WTC11 (cell line): ENCODE measurements around the gene CNNM3. TPM values are rescaled to one million over a fixed set of nuclear protein-coding genes. Genes with fewer than 3 reads are reported as not detected.

Experiments used
- ATAC-seq: fragments of 200-7000 bp; cut with Tn5 transposase; 2 replicates; pipeline ENCODE4 v1.10.0; 2021; ENCODE audit warnings: mild to moderate bottlenecking, moderate library complexity
- CTCF ChIA-PET: fragments of 300-600 bp; sonication (Branson Sonifier 250); formaldehyde crosslinking; loops from one replicate; lab custom pipeline; 2021; ENCODE audit warnings: antibody characterized with exemption; lab: Charles Lee
- POLR2A ChIA-PET: fragments of 350-600 bp; sonication (Branson Sonifier 250); formaldehyde crosslinking; loops from one replicate; lab custom pipeline; 2021; ENCODE audit warnings: antibody characterized with exemption; lab: Charles Lee
- DNase-seq: peaks from one replicate; pipeline ENCODE4 v3.0.0; 2021; ENCODE audit warnings: low spot score
- H3K27ac Mint-ChIP-seq: 2 replicates; pipeline ENCODE4 v1.8.0; 2021; ENCODE audit warnings: mixed read lengths
- H3K27me3 Mint-ChIP-seq: 2 replicates; pipeline ENCODE4 v1.8.0; 2021; ENCODE audit warnings: low read depth, mild to moderate bottlenecking, moderate library complexity, mixed read lengths
- H3K36me3 Mint-ChIP-seq: 2 replicates; pipeline ENCODE4 v1.8.0; 2021; ENCODE audit warnings: mixed read lengths
- H3K4me1 Mint-ChIP-seq: 2 replicates; pipeline ENCODE4 v1.8.0; 2022; ENCODE audit warnings: mixed read lengths
- H3K4me3 Mint-ChIP-seq: 2 replicates; pipeline ENCODE4 v1.8.0; 2021; ENCODE audit warnings: mild to moderate bottlenecking, moderate library complexity, mixed read lengths
- H3K9me3 Mint-ChIP-seq: 2 replicates; pipeline ENCODE4 v1.8.0; 2021; ENCODE audit warnings: mixed read lengths
- ARID4B ChIP-seq: sonication (generic); formaldehyde crosslinking; IDR thresholded peaks from 2 replicates; pipeline ENCODE4 v1.8.0; 2023; ENCODE audit warnings: missing genetic modification reagents, mild to moderate bottlenecking, borderline replicate concordance
- CBFB ChIP-seq: sonication (generic); formaldehyde crosslinking; IDR thresholded peaks from 2 replicates; pipeline ENCODE4 v1.8.1; 2022; ENCODE audit warnings: mild to moderate bottlenecking, low read depth, missing genetic modification reagents
- ETV6 ChIP-seq: sonication (generic); formaldehyde crosslinking; IDR thresholded peaks from 2 replicates; pipeline ENCODE4 v1.8.1; 2022; ENCODE audit warnings: mild to moderate bottlenecking, missing genetic modification reagents
- FOXJ3 ChIP-seq: sonication (generic); formaldehyde crosslinking; IDR thresholded peaks from 2 replicates; pipeline ENCODE4 v1.9.0; 2021; ENCODE audit warnings: missing genetic modification reagents, mild to moderate bottlenecking, borderline replicate concordance
- FOXP1 ChIP-seq: sonication (generic); formaldehyde crosslinking; IDR thresholded peaks from 2 replicates; pipeline ENCODE4 v1.8.0; 2022; ENCODE audit warnings: missing genetic modification reagents, mild to moderate bottlenecking, moderate library complexity, borderline replicate concordance
- GTF2I ChIP-seq: fragments of 250-450 bp; sonication (Bioruptor Pico); conservative IDR thresholded peaks from 2 replicates; pipeline ENCODE4 v1.4.0; 2021; ENCODE audit warnings: mild to moderate bottlenecking
- HMGA2 ChIP-seq: fragments of 250-450 bp; sonication (Bioruptor Pico); IDR thresholded peaks from 2 replicates; pipeline ENCODE4 v1.4.0; 2021; ENCODE audit warnings: mild to moderate bottlenecking, moderate library complexity
- HMGXB4 ChIP-seq: sonication (generic); formaldehyde crosslinking; IDR thresholded peaks from 2 replicates; pipeline ENCODE4 v1.8.1; 2023; ENCODE audit warnings: mild to moderate bottlenecking, moderate library complexity, missing genetic modification reagents
- KAT7 ChIP-seq: sonication (generic); formaldehyde crosslinking; IDR thresholded peaks from 2 replicates; pipeline ENCODE4 v1.8.1; 2023; ENCODE audit warnings: missing genetic modification reagents, mild to moderate bottlenecking, borderline replicate concordance
- NR1H2 ChIP-seq: sonication (generic); formaldehyde crosslinking; IDR thresholded peaks from 2 replicates; pipeline ENCODE4 v1.9.0; 2021; ENCODE audit warnings: mild to moderate bottlenecking, moderate library complexity, missing genetic modification reagents
- OVOL2 ChIP-seq: fragments of 250-450 bp; sonication (Bioruptor Pico); IDR thresholded peaks from 2 replicates; pipeline ENCODE4 v1.9.0; 2021; ENCODE audit warnings: mild to moderate bottlenecking, borderline replicate concordance
- PRRX2 ChIP-seq: fragments of 250-450 bp; sonication (Bioruptor Pico); IDR thresholded peaks from 2 replicates; pipeline ENCODE4 v1.8.0; 2021; ENCODE audit warnings: mild to moderate bottlenecking
- RORB ChIP-seq: fragments of 250-450 bp; sonication (Bioruptor Pico); IDR thresholded peaks from 2 replicates; pipeline ENCODE4 v1.9.0; 2021; ENCODE audit warnings: mild to moderate bottlenecking
- SMAD3 ChIP-seq: sonication (generic); formaldehyde crosslinking; IDR thresholded peaks from 2 replicates; pipeline ENCODE4 v1.8.0; 2022; ENCODE audit warnings: missing genetic modification reagents, mild to moderate bottlenecking, borderline replicate concordance
- SMAD4 ChIP-seq: sonication (generic); formaldehyde crosslinking; IDR thresholded peaks from 2 replicates; pipeline ENCODE4 v1.8.0; 2022; ENCODE audit warnings: mild to moderate bottlenecking, missing genetic modification reagents
- SOX15 ChIP-seq: fragments of 250-450 bp; sonication (Bioruptor Pico); IDR thresholded peaks from 2 replicates; pipeline ENCODE4 v1.9.0; 2021; ENCODE audit warnings: mild to moderate bottlenecking
- TP53 ChIP-seq: sonication (generic); formaldehyde crosslinking; IDR thresholded peaks from 2 replicates; pipeline ENCODE4 v1.8.1; 2023; ENCODE audit warnings: mild to moderate bottlenecking, missing genetic modification reagents
- USF1 ChIP-seq: sonication (generic); formaldehyde crosslinking; IDR thresholded peaks from 2 replicates; pipeline ENCODE4 v1.8.0; 2022; ENCODE audit warnings: mild to moderate bottlenecking, missing genetic modification reagents
- ZBTB21 ChIP-seq: sonication (generic); formaldehyde crosslinking; IDR thresholded peaks from 2 replicates; pipeline ENCODE4 v1.8.1; 2023; ENCODE audit warnings: mild to moderate bottlenecking, missing genetic modification reagents, borderline replicate concordance
- ZNF121 ChIP-seq: sonication (generic); formaldehyde crosslinking; IDR thresholded peaks from 2 replicates; pipeline ENCODE4 v1.8.0; 2023; ENCODE audit warnings: missing genetic modification reagents
- ZNF138 ChIP-seq: sonication (generic); formaldehyde crosslinking; conservative IDR thresholded peaks from 2 replicates; pipeline ENCODE4 v1.8.1; 2022; ENCODE audit warnings: mild to moderate bottlenecking, moderate library complexity, missing genetic modification reagents
- ZNF219 ChIP-seq: sonication (generic); formaldehyde crosslinking; IDR thresholded peaks from 2 replicates; pipeline ENCODE4 v1.8.0; 2023; ENCODE audit warnings: missing genetic modification reagents, mild to moderate bottlenecking, borderline replicate concordance
- ZNF512 ChIP-seq: sonication (generic); formaldehyde crosslinking; IDR thresholded peaks from 2 replicates; pipeline ENCODE4 v1.8.1; 2022; ENCODE audit warnings: missing genetic modification reagents, borderline replicate concordance
- total RNA-seq: library from RNA; stranded (reverse); gene quantifications from 3 replicates; pipeline ENCODE4 v1.2.3, GENCODE V29; 2021
- TF ChIP-seq, protein P1 (sequence below): fragments of 250-450 bp; sonication (Bioruptor Pico); IDR thresholded peaks from 2 replicates; pipeline ENCODE4 v2.1.2; 2022; ENCODE audit warnings: mild to moderate bottlenecking, moderate library complexity

The CNNM3 gene
- total RNA-seq, 1 experiment from 2014 or later: 34.9 TPM

DNA sequence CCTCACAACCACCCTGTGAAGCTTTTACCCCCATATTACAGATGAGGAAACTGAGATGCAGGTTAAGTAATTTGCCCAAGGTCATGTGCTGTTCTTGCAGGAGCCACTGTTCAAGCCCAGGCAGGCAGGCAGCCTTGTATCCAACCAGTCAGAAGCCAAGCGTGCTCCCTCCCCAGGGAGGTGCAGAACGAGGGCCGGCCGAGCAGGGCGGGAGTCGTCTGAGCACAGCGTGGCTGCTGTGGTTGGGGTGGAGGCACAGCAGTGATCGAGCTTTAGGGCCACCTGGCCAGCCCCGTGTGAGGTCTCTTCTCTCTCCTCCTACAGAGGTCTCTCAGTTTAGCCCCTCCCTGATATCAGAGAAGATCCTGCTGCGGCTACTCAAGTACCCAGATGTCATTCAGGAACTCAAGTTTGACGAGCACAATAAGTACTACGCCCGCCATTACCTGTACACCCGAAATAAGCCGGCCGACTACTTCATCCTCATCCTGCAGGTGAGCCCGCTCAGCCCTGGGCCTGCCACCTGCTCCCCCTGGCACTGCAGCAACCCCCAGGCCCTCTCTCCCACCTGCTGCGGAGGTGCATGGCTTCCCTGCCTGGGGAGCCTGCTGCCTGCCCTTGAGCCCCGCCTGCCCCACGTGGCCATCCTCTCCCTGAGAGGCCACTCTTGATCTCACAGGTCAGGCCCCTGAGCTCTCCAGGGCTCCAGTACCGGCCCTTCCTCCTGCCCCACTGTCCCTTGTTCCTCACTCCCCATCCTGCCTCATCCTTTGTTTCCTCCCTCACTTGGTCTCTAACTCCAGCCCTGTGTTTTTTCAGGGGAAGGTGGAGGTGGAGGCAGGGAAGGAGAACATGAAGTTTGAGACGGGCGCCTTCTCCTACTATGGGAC lies 17.1 kb upstream of the CNNM3 start:
- no peaks in the 10 kb centered on the region for H3K27me3 Mint-ChIP-seq
- H3K9me3 Mint-ChIP-seq: no peaks in the 10 kb centered on the region
- H3K36me3 Mint-ChIP-seq: no peaks in the 10 kb centered on the region
- TF ChIP-seq NR1H2 (CRISPR knock-in tag): no peak
- TF ChIP-seq ARID4B (CRISPR knock-in tag): no peak
- TF ChIP-seq ZNF121 (CRISPR knock-in tag): no peak
- no peak for TF ChIP-seq CBFB
- TF ChIP-seq PRRX2 (CRISPR knock-in tag): no peak
- no peak for TF ChIP-seq OVOL2 (CRISPR knock-in tag)
- TF ChIP-seq KAT7: no peak
- no peak for TF ChIP-seq ZBTB21
- TF ChIP-seq SMAD3 (CRISPR knock-in tag): no peak
- no peak for TF ChIP-seq FOXJ3 (CRISPR knock-in tag)
- no peak for TF ChIP-seq HMGXB4 (CRISPR knock-in tag)
- TF ChIP-seq USF1 (CRISPR knock-in tag): no peak
- TF ChIP-seq ZNF512 (CRISPR knock-in tag): no peak
- no peak for TF ChIP-seq GTF2I
- no peak for TF ChIP-seq FOXP1 (CRISPR knock-in tag)
- no peaks in the 10 kb centered on the region for H3K4me1 Mint-ChIP-seq
- H3K4me3 Mint-ChIP-seq: no peak overlapping the region
- POLR2A ChIA-PET: interaction anchor here (0.6 kb wide), 1 partner anchor 33 kb away, joined by 5 read pairs; no protein-coding TSS in a partner anchor
- no peak for ATAC-seq
- CTCF ChIA-PET: interaction anchor here (0.7 to 2.8 kb wide), 4 partner anchors 37 to 249 kb away, joined by 3 to 37 read pairs (median 11); partner anchors contain the start of gene CNNM4
- peak overlapping the region; percentile 41; the same call in 1 of the 2 replicates for H3K27ac Mint-ChIP-seq
- no peak for DNase-seq

GRCh38 chr2:96799623-96799935 lies 16.5 kb upstream of the CNNM3 start:
- POLR2A ChIA-PET: no interaction called here
- H3K4me3 Mint-ChIP-seq: no peak overlapping the region
- no peak overlapping the region; the same call in 1 of the 2 replicates for H3K27ac Mint-ChIP-seq
- H3K36me3 Mint-ChIP-seq: no peaks in the 10 kb centered on the region
- CTCF ChIA-PET: interaction anchor here (1.1 to 2.8 kb wide), 6 partner anchors 9 to 250 kb away, joined by 3 to 37 read pairs (median 7); partner anchors contain the start of genes CNNM4 and KANSL3
- DNase-seq: no peak
- no peaks in the 10 kb centered on the region for H3K9me3 Mint-ChIP-seq
- ATAC-seq: no peak
- no peaks in the 10 kb centered on the region for H3K27me3 Mint-ChIP-seq
- H3K4me1 Mint-ChIP-seq: no peaks in the 10 kb centered on the region
- TF ChIP-seq TP53 (CRISPR knock-in tag) (no peak), RORB (CRISPR knock-in tag) (no peak), ZNF219 (CRISPR knock-in tag) (no peak), HMGA2 (CRISPR knock-in tag) (no peak), NR1H2 (CRISPR knock-in tag) (no peak), CBFB (no peak), SMAD3 (CRISPR knock-in tag) (no peak), ETV6 (CRISPR knock-in tag) (no peak), SMAD4 (CRISPR knock-in tag) (no peak), SOX15 (CRISPR knock-in tag) (no peak), USF1 (CRISPR knock-in tag) (no peak), ZNF138 (CRISPR knock-in tag) (no peak)
- TF ChIP-seq, protein P1, sequence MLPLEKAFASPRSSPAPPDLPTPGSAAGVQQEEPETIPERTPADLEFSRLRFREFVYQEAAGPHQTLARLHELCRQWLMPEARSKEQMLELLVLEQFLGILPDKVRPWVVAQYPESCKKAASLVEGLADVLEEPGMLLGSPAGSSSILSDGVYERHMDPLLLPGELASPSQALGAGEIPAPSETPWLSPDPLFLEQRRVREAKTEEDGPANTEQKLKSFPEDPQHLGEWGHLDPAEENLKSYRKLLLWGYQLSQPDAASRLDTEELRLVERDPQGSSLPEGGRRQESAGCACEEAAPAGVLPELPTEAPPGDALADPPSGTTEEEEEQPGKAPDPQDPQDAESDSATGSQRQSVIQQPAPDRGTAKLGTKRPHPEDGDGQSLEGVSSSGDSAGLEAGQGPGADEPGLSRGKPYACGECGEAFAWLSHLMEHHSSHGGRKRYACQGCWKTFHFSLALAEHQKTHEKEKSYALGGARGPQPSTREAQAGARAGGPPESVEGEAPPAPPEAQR: no peak
